ENCODE data around the gene PSME1.

PSME1 gene

DNA sequence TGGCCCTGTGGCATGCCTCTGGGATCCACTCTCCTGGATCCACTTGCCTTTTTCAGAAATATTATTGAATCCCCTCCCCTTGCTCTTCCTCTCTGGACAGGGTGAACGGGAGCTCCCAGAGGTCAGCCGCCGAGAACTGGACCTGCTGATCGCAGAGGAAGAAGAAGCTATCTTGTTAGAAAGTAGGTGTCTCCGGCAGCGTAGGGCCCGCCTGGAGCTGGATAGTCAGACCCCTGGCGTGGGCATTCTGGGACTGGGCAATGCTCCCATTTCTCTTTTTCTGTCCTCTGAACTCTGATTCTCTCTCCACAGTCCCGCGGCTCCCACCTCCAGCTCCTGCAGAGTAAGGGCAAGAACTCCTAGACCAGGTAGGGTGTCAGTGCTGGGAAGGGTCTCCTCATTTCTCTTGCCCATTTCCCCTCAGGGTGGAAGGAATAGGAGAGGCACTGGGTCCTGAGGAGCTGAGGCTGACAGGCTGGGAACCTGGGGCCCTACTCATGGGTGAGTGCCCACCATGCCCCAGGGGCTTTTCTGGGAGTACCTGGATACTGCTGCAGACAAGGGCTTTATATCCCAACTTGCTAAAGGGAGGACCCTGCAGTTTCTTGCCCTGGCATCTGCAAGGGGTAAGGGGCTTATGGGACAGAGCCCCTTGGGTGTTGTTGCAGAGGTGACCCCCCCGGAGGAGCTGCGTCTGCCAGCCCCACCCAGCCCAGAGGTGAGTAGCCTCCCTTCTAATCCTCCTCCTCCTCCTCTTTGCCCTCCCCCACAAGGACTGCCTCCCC lies 41.2 kb downstream of the PSME1 start:
- DNase-seq = no peak

DNA sequence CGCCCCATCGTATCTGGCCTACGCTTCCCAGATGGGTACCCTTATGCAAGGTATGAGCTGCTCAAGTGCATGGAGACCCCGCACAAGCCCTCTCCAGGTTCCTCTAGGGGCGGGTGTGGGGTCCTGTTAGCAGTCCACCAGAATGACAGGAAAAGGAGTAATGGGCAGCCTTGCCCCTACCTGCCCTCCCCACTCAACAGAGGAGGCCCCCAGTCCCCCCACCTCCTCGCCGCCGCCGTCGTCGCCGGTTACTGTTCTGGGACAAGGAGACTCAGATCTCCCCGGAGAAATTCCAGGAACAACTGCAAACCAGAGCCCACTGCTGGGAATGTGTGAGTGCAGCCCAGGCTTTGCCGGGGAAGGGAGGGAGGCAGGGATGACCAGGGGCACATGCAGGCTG lies 41.9 kb downstream of the PSME1 start:
- no peak for DNase-seq

DNA sequence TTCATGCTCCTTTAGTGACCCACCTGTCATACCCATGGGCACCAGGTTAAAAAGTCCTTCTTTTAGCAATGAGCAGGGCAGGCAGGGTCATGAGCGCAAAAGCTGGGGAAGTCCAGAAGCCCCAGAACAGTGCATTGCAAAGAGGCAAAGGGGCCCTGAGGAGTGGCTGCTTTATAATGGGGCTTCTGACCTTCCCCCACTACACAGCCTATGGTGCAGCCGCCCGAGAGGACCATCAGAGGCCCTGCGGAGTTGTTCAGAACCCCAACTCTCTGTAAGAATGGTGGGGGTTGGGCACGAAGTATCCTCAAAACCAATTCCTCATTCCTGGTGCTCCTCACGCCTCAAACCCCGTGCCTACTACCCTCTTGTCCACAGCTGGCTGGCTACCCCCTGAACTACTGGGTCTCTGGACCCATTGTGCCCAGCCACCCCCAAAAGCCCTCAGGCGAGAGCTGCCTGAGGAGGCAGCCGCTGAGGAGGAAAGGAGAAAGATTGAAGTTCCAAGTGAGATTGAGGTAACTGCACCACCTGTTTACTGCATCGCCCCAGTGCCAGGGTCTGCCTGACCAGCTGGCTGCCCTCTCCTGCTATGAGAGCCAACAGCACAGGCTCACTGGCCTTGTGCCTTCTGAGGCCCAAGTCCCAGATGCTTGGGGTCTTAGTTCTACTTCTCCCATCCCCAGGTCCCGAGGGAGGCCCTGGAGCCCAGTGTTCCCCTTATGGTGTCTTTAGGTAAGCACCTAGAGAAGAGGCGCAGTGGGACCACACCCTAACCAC lies 42.6 kb downstream of the PSME1 start:
- DNase-seq = no peak

DNA sequence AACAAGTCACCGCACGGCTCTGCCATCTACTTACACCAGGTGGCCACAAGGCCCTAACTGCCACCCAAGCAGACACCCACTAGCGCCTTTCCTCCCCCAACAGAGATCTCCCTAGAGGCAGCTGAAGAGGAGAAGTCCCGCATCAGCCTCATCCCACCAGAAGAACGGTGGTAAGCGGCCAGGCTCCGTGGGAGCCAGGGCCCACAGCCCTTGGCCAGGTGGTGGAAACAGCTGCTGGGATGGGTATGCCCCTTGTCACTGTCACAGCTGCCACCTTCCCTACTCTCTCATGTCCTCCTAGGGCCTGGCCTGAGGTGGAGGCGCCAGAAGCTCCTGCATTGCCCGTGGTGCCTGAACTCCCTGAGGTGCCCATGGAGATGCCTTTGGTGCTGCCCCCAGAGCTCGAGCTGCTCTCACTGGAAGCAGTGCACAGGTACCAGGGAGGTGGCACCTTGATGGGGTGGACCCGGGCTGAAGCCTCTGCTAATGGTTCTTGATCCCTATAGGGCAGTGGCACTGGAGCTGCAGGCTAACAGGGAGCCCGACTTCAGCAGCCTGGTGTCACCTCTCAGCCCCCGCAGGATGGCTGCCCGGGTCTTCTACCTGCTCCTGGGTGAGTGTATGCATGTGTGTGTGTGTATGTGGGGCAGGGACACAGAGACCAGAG lies 43.4 kb downstream of the PSME1 start:
- no peak for DNase-seq

DNA sequence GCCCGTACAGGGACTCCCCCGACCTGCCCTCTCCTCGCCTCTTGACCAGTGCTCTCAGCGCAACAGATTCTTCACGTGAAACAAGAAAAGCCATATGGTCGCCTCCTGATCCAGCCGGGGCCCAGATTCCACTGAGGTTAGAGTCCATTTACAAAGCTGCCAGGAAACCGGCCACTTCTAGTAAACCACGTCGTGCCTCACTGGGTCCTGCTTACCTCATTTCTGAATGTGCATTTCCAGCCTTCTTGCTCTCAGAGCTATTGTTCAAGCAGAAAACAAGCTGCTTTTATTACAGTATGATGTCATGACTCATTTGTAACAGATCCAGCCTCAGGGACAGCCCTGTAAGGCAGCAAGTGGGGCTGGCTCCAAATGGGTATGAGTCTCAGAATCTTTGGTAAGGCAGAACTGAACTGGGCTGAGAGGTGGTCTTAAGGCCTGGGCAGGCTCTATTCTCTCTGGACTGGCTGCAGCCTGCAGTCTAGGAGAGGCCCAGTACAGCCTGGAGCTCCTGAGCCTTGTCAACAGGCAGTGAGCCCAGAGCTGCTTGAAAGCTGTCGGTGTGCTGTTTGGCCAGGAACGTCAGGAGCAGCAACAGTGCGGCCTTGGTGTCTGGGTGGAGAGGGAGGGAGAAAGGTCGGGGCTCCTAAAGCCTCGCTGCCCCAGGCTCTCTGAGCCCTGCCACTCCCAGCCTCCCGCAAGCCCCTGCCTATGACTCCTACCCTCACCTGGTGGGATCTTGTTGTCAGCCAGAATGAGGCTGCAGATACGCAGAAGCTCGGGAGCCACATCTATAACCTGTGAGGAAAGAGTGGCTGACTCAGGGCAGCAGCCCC lies 44.2 kb downstream of the PSME1 start:
- no peak for DNase-seq

DNA sequence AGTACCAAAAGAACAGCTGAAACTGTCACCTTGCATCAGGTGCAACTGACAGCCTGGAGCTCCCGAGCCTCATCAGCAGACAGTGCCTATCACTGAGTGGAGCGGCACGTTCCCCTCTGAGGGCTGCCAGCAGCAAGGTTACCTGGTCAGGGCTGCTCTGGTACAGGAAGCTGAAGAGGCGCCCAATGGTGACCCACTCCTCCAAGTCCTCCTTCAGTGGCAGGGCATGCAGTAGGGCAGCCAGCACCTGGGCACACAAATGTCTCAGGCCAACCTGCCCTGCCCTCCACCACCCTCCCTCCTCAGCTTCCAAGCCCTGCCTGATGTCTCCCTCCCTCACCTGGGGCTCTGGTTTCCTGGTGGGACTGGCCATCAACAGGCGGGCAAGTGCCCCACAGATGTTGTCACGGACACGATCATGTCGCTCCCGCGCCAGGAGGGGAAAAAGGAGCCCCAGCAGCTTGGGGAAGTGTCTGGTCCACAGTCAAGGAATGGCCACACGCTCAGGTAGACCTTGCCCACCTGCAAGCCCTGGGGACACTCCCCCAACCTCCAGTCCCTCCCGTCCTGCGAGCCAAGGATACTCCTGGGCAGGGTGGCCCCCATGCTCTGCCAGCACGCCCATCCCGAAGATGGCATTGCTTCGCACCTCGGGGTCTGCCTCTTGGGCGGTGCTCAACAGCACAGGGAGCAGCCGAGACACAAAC lies 45.5 kb downstream of the PSME1 start:
- no peak for DNase-seq

DNA sequence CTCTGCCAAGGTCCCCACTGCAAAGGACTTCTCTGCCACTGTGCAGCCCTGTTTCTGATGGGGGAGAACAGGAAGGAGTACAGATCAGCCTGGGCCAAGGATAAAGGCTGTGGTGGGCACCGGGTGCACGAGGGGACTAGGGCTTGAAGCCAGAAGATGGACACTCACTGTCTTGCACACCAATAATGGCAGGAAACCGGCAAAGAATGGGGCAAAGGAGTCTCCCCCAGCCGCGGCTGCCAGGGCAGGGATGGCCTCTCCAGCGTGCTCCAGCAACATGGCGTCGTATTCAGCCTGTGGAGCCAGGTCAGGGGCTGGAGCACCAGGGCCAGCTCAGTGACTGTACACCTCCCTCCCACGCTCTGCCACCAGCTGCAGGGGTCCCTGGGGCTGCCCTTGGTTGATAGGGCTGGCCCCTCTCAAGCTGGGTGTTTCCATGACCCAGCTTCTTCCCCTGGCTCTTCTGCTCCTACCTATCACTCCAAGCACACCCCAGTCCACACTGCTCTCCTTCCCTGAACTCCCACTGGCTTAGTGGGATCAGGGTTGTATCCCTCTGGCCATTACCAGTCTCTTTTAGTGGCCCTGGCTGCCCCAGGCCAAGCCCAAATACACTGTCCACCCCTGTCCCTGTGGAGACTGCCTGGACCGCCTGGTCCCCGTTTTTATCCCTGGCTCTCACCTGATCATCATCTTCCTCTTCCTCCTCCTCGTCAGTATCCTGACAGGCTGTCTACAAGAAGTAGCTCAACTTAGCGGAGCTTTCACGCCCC lies 46.3 kb downstream of the PSME1 start:
- DNase-seq = no peak

DNA sequence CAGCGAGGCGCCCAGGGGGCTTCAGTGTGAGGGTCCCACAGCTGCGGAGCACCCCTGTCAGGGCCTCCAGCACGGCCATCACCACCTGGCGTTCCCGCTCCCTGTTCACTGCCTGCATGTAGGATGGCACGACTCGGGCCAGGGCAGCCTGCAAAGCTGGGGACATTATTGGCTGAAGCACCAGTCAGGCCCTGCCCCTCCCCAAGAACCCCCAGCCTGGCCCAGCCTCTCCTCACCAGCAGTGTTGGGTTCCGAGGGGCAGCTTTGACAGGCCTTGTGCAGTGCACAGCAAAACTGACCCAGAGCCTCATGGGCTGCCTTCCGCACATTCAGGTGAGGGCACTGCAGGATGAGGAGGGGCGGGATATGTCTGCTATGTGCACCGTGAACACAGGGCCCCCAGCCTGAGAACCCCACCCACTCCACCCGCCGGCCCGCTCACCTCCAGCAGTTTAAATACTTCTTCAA lies 47.1 kb downstream of the PSME1 start:
- DNase-seq = no peak

DNA sequence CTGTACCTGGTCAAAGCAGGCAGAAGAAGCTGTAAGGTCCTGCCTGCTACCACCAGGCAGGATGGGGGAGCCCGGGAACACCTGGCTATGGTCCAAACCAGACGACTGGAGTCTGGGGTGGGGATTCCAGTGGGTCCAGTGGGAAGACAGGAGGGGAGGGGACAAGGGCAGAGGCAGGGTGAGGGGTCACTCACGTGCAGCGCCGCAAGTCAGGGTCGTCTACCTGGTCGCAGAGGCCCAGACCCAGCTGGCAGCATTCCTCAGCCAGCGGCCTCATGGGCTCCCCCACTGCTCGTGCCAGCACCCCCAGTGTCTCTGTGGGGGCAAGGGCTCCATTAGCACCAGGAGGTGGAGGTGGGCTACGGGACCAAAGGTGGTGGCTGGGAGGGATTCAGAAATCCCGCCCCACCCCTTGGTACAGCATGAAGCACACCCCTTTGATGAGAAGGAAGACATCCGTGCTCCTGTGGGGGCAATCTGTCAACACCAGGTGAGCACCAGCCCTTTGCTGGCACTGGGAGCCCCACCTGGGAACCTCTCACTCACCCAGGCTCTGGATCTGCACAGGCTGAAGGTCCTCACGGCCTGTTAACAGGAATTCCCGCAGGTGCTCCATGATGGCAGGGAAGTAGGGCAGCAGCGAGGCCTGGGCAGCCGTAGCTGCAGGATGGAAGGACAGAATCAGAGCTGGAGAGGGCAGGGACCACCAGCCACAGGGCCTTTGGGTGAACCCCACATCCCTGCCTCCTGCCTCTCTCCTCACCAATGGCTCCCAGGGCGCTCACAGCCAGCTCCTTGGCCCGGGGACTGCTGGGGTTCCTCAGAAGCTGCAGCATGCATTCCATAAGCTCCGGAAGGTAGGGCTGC lies 48.3 kb downstream of the PSME1 start:
- DNase-seq = no peak

DNA sequence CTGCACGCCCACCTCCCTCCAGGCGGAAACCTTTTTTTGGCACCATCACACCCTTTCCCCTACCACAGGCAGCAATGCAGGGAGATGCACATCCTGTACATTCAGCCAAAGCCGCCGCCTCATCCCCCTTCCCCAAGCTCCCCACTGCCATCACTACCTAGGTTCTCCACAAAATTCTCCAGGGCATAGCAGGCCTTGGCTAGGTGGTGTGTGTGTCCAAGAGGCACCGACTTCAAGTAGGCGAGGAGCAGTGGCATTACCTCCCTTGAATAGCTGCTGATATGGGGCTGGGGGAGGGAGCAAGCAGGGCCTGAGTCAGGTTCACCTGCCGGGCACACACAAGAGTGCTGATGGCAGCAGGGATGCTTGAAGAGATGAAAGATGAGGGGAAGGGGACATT lies 49.0 kb downstream of the PSME1 start:
- no peak for DNase-seq

DNA sequence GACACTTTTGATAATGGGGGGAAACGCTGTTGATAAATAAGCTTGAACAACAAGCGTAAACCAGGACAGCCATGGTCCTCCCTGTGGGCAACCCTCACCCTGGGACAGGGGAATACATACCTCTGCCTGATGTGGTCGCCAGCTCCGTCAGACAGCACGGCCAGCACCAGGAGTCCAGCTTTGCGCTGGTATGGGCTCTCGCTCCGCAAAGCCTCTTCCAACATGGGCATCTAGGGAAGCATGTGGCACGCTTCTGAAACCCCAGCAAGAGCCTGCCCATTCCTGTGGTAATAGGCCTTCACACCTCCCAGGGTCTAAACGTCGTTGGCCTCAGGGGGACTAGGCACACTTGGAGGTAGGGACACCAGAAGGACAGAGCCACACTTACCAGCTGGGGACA lies 49.7 kb downstream of the PSME1 start:
- no peak for DNase-seq

DNA sequence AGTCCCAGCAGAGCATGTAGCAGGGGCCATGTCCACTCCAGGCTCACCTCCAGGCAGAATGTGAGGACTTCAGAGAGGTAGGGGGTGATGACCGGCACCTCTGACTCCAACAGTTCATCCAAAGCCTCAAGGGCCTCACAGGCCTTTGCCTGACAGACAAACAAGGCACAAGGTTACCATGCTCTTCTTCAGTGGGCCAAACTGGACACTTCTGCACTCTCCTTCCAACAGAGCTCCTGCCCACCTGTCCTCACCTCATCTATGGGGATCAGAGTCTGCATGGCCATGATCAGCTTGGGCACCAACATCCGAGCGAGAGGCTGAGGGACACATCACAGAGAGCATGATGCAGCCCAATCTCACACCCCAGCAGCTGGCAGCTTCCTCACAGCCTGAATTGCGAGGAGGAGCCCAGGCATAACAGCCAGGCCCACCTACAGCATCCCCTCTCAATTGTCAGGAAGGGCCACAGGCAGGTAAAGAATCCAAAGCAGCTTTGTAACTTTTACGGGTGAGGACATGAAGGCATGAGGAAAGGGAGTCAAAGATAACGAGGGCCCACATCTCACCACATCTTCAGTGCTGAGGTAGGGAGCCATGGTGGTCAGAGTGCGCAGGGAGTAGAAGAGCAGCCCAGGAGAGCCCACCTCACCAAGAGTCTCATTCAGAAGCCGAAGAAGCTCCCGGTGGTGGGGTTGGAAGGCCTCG lies 51.0 kb downstream of the PSME1 start:
- no peak for DNase-seq

DNA sequence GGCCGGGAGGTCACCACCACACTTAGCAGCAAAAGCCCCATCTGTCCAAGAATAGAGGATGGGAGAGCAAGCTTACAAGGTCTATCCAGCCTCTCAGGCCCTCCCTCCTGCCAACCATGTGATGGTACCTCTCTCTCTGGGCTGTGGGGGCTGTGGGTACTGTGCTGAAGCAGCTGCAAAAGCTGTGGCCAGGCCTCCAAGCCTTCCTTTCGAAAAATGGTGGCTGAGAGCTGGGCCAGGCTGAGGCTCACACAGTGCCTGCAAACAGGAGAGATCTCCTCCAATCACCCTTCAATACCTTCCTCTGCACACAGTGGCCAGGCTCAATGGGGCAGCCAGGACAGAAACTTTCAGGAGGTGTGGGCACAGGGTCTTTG lies 51.5 kb downstream of the PSME1 start:
- no peak for DNase-seq

Data from activated CD4-positive, alpha-beta T cell treated with anti-CD3 and anti-CD28 coated beads, Interleukin-2, amount 50 U/mL, for 4 hours (primary cell).